ENCODE data around the gene NOL4L.

DNA sequence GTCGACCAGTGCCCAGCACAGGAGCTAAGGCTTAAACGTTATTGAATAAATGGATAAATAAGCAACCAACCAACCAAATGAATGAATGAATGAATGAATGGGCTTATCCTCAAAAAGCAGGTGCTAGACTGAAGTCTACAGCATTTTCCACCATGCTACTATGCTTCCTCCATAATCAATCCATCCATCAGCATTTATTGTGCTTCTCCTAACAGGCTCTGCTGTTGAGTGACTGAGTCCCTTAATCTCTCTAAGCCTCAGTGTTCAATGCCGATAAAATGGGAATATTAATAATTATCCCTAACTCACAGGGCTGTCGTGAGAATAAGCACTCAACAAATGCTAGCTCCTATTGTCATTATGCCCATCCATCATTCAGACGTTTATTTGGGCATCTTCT lies 4.6 kb upstream of the NOL4L start:
- TF ChIP-seq, protein P1, sequence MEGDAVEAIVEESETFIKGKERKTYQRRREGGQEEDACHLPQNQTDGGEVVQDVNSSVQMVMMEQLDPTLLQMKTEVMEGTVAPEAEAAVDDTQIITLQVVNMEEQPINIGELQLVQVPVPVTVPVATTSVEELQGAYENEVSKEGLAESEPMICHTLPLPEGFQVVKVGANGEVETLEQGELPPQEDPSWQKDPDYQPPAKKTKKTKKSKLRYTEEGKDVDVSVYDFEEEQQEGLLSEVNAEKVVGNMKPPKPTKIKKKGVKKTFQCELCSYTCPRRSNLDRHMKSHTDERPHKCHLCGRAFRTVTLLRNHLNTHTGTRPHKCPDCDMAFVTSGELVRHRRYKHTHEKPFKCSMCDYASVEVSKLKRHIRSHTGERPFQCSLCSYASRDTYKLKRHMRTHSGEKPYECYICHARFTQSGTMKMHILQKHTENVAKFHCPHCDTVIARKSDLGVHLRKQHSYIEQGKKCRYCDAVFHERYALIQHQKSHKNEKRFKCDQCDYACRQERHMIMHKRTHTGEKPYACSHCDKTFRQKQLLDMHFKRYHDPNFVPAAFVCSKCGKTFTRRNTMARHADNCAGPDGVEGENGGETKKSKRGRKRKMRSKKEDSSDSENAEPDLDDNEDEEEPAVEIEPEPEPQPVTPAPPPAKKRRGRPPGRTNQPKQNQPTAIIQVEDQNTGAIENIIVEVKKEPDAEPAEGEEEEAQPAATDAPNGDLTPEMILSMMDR (IDR thresholded peaks at IDR 0.05) = no peak
- no peak for TF ChIP-seq POLR2A (IDR thresholded peaks at IDR 0.05)
